HG03280 (cell line): ENCODE data around the gene ICE1.
"Not testable (repeated sequence)": the region's sequence is repeated elsewhere in the genome, so short reads cannot be mapped to it uniquely, and the experiment has no call there.

ENCODE experiments used
- ATAC-seq: cut with Tn5 transposase; IDR thresholded peaks from one replicate; pipeline ENCODE4 v1.9.1; 2021; ENCODE audit warnings: mild to moderate bottlenecking, moderate library complexity; ENCODE audit not compliant: unreplicated experiment

ICE1 gene

GRCh38 chr5:5395093-5395492 is 27.4 kb upstream of the ICE1 start:
- ATAC-seq: not testable (repeated sequence)

- no peak for ATAC-seq
Measured at GRCh38 chr5:5398071-5398470, 24.4 kb upstream of the ICE1 start.

DNA sequence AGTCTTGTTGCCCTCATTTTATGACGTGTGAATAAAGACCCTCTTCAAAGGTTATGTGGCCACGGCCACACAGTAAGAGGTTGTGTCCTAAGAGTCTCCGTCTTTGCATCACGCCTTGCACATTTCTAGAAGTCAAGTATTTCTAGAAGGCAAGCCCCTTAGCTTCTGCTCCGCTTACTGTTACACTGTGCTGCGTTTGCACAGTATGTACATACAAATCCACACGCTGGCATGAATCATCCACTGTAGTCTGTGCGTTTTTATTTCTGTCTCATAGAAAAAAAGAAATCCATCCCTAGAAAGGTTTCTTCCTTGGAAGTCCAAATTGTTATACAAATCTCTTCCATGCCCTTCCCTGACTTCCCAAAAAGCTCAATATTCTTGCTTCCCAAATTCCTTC is 21.4 kb upstream of the ICE1 start:
- no peak for ATAC-seq

- ATAC-seq: no peak
Measured at GRCh38 chr5:5403741-5404140, 18.7 kb upstream of the ICE1 start.

GRCh38 chr5:5404381-5404780 is 18.1 kb upstream of the ICE1 start:
- ATAC-seq: no peak

- no peak for ATAC-seq
Measured at GRCh38 chr5:5405441-5405840, 17.0 kb upstream of the ICE1 start.

- ATAC-seq: no peak
Measured at GRCh38 chr5:5407924-5408323, 14.6 kb upstream of the ICE1 start.

- no peak for ATAC-seq
Measured at GRCh38 chr5:5409151-5409810, 13.2 kb upstream of the ICE1 start.

GRCh38 chr5:5413856-5414255 is 8.6 kb upstream of the ICE1 start:
- not testable (repeated sequence) for ATAC-seq

- ATAC-seq: no peak
Measured at GRCh38 chr5:5414999-5415398, 7.5 kb upstream of the ICE1 start.

DNA sequence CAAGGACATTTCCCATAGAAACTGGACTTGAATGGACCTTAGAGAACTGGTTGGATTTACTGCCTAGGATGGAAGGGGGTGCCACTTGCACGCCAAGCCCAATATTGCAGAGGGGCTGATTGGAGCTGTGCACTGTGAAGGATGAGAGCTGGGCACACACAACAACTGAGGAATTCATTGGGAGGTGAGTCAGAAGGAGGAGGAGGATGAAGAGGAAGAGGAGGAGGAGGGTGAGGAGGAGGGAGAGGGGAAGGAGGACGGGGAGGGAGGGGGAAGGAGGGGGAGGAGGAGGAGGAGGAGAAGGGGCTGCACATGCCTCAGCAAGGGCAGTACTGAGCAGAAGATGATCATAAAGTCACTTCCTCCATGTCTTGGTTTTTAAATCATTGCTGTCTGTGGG is 5.7 kb upstream of the ICE1 start:
- no peak for ATAC-seq

GRCh38 chr5:5418006-5418405 is 4.5 kb upstream of the ICE1 start:
- ATAC-seq: no peak

GRCh38 chr5:5418764-5419163 is 3.7 kb upstream of the ICE1 start:
- no peak for ATAC-seq

GRCh38 chr5:5419291-5420210 is 2.9 kb upstream of the ICE1 start:
- ATAC-seq: no peak

GRCh38 chr5:5420251-5420650 is 2.2 kb upstream of the ICE1 start:
- ATAC-seq: no peak

DNA sequence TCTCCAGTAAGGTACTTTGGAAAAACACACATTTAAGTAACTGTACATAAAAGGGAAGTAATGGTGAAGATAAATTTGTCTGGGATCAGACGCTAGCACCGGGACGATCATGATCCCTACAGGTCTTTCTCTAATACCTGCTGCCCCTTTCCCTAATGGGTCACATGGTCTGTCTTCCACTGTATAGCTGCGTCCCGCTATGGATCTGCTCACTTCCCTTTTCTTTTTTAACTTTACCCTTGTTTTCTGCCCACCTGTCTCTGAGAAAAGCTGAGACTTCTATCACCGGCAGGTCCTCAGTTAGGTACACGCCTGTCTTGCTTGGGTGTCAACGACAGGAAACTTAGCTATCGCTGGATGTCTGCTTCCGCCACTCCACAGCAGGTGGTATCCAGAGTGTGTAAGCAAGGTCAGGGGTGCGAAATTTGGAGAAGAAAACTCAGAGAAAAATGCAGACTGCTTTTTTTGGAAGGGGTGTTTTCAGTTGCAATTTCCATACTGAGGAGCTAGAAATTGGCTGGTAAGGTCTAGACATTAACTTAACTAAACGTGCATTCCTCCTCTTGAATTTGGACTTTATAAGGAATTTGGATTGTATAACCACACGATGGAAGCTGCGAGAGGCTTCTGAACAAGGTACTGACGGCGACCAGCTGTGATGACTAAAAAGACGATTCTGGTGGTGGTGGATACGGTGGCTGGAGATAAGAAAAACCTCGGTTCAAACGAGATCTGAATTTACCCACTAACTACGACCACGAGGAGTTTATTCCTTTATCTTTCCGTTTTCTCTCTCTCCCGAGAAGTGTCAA is 1.1 kb upstream of the ICE1 start:
- peak; percentile 1 for ATAC-seq

DNA sequence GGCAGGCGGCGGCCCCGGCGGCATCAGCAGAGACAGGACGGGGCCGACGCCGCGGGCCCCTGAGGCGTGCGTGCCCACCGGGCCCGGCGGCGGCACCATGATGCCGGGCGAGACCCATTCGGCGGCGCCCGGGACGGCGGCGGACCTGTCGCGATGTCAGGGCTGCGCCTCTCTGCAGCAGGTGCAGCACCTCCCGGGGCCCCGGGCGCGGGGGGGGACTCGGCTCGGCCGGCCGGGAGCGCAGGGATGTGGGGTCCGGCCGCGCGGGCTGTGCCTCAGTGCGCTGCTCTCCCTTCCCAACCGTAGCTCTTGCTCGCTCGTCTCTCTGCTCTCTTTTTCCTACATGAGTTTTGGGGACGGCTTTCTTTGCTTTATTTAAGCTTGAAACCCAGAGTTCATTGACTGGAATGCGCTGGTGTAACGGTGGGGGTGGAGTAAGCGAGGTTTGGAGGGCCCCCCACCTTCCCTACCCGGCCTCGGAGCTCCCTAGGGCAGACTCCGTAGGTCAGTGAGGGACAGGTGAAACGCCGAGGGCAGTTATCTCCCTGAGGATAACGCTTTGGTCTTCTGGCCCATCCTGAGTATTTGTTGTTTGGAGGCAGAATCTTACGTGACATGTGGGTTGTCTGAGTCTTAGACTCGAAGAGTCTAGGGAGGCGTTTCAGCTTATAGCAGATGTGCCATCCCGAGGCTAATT is 490 bp downstream of the ICE1 start:
- peak; percentile 25 for ATAC-seq

DNA sequence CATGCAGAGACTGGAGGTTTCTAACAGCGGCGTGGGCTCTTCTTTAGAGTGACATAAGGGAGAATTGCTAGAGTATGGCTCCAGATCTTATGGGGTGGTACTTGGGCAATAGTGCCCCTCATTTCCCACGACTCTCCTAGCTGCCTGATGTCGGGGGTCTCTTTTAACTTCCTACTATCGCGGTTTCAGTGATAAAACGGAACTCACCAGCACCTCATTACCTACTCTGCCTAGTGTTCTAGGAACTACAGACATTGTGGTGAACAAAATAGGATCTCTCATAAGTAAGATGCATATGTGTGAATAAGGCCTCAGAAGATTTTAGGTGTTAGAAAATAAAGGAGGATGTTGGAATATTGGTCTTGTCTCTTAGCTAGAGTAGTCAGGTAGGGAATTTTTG is 1.1 kb downstream of the ICE1 start:
- no peak for ATAC-seq

DNA sequence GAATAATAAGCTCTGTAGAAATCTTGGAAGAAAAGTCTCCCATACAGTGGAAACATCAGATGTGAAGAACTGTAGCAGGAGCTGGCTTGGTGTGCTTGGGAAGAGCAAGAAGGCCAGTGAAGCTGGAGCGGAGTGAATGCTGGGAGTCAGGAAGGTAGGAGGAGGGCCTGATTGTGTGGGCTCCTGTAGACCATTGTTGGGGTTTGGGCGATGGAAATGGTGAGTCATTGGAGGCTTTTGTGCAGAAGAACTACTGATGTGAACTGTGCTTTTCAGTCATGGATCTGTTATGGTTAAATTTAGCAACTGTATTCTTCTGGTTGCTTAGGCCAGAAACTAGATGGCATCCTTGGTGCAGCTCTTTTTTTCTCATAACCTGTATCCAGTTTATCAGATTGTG is 2.3 kb downstream of the ICE1 start:
- ATAC-seq: no peak

DNA sequence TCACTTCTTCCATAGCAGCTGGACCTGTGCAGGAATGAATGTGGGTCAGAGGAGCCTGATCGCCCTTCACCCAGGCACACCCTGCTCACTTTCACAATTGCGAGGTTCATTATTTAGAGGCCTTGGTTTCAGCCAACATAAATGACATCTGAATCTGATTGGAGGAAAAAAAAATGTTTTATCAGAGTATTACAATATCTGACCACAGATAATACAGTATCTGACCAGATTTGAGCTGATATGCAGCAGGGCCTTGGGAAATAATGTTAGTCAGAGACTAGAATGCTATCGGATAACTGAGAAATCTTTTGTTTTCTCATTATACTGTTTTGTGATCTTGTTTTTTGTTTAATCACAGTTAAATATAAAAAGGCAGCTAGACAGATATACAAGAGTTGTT is 7.7 kb downstream of the ICE1 start:
- no peak for ATAC-seq
